Neural crest cell (in vitro differentiated cells): ENCODE measurements around the gene PLAC1. TPM values are rescaled to one million over a fixed set of nuclear protein-coding genes. Genes with fewer than 3 reads are reported as not detected.

Experiments used
- DNase-seq: peaks from one replicate; pipeline ENCODE4 v3.0.0; 2021; ENCODE audit warnings: low read depth, mixed read lengths, low spot score
- H3K27ac Mint-ChIP-seq: one replicate; pipeline ENCODE4 v1.8.0; 2021; ENCODE audit warnings: mild to moderate bottlenecking, mixed read lengths; ENCODE audit not compliant: unreplicated experiment
- H3K27me3 Mint-ChIP-seq: 2 replicates; pipeline ENCODE4 v1.8.0; 2021; ENCODE audit warnings: low read depth, mild to moderate bottlenecking, mixed read lengths
- H3K36me3 Mint-ChIP-seq: 2 replicates; pipeline ENCODE4 v1.8.0; 2021; ENCODE audit warnings: low read depth, mild to moderate bottlenecking, mixed read lengths
- H3K4me1 Mint-ChIP-seq: 2 replicates; pipeline ENCODE4 v1.8.0; 2021; ENCODE audit warnings: mixed read lengths
- H3K4me3 Mint-ChIP-seq: one replicate; pipeline ENCODE4 v1.8.0; 2021; ENCODE audit warnings: mild to moderate bottlenecking, mixed read lengths
- H3K9me3 Mint-ChIP-seq: 2 replicates; pipeline ENCODE4 v1.8.0; 2021; ENCODE audit warnings: mixed read lengths
- total RNA-seq: library from RNA; stranded (reverse); gene quantifications from 2 replicates; pipeline ENCODE4 v1.2.1, GENCODE V29; 2021
- TF ChIP-seq, protein P1 (sequence below): fragments of 200-600 bp; sonication (generic); conservative IDR thresholded peaks from 2 replicates; pipeline ENCODE4 v1.5.0; 2021; ENCODE audit warnings: antibody characterized with exemption, mild to moderate bottlenecking

Gene PLAC1
- total RNA-seq, 1 donor from 2014 or later: not detected

DNA sequence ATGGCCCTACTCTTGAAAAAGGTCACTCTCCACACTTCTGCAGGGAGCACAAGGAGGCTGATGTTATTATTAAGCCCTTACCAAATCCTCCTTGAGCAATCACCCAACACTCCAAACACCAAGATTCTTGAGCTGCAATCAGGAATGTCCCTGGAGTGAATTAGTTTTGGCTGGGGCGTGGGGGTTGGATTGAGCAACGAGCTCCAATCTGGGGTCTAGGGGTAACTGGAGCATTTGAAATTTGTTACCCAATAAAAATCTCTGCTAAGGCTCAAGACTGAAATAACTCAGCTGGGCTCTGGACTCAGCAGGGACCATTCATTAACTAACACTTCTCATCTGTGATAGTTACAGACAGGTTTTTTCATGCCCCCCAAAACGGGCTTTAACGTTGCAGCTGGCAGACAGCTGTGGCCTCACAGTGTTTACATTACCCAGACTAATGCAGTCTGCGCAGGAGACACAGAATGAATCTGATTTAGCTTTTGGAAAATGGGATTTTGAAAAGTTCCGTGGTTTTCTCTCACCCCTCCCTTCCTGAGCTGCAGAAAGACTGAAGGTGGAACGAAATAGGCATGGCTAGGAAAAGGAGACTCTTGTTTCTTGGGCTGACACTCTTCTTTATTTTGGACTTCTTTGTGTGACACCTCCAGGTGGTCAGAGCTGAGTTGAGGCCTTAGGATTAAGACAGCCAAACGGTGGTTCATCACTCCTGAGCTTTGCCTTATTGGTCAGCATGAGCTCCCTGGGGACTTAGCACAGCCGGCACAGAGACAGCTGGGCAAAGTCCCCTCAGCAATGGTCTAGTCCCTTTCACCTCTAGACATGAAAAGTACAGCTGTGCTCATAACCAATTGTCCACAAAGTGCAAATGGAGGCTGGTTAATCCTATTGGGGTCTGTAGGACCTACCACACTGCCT, 26.6 kb downstream of the PLAC1 start:
- H3K27ac Mint-ChIP-seq: no peak overlapping the region

DNA sequence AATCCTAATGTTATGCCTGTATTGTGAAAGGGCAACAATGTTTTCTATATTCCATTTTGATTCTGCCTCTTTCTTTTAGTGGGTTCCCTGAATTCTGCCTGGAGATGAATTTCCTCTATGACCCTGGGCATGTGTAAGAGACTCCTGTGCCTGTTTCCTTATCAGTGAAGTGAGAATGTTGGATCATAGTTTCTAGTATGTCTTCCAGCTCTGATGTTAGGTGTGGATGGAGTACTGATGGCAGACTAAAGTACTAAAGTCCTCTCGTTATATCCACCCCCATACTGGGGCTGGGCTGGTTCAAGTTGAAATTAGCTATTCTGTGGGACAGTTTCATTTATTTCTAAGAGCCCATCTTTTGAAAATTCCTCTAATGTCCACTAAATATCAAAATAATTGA, 29.6 kb downstream of the PLAC1 start:
- no peaks in the 10 kb centered on the region for H3K4me1 Mint-ChIP-seq
- no peak overlapping the region for H3K27ac Mint-ChIP-seq
- TF ChIP-seq, protein P1, sequence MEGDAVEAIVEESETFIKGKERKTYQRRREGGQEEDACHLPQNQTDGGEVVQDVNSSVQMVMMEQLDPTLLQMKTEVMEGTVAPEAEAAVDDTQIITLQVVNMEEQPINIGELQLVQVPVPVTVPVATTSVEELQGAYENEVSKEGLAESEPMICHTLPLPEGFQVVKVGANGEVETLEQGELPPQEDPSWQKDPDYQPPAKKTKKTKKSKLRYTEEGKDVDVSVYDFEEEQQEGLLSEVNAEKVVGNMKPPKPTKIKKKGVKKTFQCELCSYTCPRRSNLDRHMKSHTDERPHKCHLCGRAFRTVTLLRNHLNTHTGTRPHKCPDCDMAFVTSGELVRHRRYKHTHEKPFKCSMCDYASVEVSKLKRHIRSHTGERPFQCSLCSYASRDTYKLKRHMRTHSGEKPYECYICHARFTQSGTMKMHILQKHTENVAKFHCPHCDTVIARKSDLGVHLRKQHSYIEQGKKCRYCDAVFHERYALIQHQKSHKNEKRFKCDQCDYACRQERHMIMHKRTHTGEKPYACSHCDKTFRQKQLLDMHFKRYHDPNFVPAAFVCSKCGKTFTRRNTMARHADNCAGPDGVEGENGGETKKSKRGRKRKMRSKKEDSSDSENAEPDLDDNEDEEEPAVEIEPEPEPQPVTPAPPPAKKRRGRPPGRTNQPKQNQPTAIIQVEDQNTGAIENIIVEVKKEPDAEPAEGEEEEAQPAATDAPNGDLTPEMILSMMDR: no peak
- H3K9me3 Mint-ChIP-seq: peaks cover 20% of the 10 kb centered on the region
- H3K36me3 Mint-ChIP-seq: no peaks in the 10 kb centered on the region
- no peak for DNase-seq
- no peak overlapping the region for H3K4me3 Mint-ChIP-seq
- H3K27me3 Mint-ChIP-seq: no peaks in the 10 kb centered on the region

More for the DNA sequence above, 26.6 kb downstream of the PLAC1 start:
- Mint-ChIP-seq H3K4me3 (no peak overlapping the region), H3K4me1 (no peaks in the 10 kb centered on the region), H3K36me3 (no peaks in the 10 kb centered on the region), H3K9me3 (peaks cover 17% of the 10 kb centered on the region), H3K27me3 (no peaks in the 10 kb centered on the region)
- no peak for DNase-seq
- TF ChIP-seq, protein P1: no peak

DNA sequence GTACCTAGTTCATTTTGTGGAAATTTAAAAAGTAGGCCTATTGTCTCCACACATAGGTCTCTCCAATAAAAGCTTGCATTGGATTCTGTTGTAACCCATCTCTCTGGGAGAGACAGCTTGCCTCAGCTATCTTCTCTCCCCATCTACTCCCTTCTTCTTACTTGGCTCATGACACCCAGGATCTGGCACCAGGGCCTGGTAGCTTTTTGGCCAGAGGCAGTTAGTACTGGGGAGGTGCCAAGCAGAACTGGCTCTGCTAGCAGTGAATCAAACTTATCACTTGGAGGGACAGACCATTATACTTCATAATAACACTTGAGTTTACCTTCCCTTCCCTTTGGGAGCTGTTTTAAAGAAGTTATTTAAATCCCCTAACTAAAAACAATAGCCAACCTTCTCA, 31.8 kb downstream of the PLAC1 start:
- Mint-ChIP-seq H3K27me3 (no peaks in the 10 kb centered on the region), H3K36me3 (no peaks in the 10 kb centered on the region), H3K27ac (no peak overlapping the region), H3K9me3 (peaks cover 19% of the 10 kb centered on the region), H3K4me3 (no peak overlapping the region), H3K4me1 (peaks cover 6% of the 10 kb centered on the region)
- TF ChIP-seq, protein P1: no peak
- no peak for DNase-seq

DNA sequence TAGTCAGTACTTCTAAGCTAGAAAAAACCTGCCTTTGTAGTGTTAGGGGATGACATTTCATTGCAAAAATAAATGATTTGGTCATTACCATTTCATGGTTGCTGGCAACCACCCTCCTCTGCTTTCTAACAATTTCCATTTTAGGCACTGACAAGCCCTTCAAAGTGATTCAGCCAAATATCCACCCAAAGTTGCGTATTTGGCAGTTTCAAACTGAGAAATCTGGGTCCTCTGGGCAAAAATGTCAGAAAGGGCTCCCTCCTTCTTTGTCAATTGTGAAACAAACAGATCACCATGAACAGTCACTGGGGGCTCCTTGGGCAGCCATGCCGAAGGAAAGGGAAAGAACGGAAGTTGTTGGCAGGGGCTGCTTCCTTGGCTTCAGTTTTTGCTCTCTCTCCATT, 33.0 kb downstream of the PLAC1 start:
- Mint-ChIP-seq H3K27me3 (no peaks in the 10 kb centered on the region), H3K36me3 (no peaks in the 10 kb centered on the region), H3K4me1 (peaks cover 6% of the 10 kb centered on the region), H3K4me3 (no peak overlapping the region), H3K27ac (no peak overlapping the region), H3K9me3 (peaks cover 17% of the 10 kb centered on the region)
- no peak for DNase-seq
- TF ChIP-seq, protein P1: no peak

DNA sequence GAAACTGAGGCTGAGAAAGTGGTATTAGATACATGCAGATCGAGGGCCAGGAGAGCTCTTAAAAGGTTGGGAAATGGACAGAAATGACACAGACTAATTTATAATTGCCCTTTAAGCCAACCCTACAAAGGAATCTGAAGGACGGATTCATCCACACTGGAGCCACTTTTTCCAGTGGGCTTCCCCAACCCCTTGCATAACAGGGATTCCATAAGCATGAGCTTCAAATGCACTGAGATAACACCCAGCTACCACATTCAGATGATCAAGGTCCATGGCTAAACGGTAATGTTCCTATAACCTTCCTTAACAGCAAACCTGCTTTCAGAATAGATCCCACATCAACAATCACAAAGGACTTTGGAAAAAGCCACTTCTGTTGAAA, 34.2 kb downstream of the PLAC1 start:
- H3K4me3 Mint-ChIP-seq: no peak overlapping the region

More for the DNA sequence above, 34.2 kb downstream of the PLAC1 start:
- DNase-seq: no peak
- TF ChIP-seq, protein P1: no peak
- Mint-ChIP-seq H3K27me3 (no peaks in the 10 kb centered on the region), H3K4me1 (peaks cover 6% of the 10 kb centered on the region), H3K27ac (no peak overlapping the region), H3K36me3 (no peaks in the 10 kb centered on the region), H3K9me3 (peaks cover 17% of the 10 kb centered on the region)
